Measurements from ENCODE around the gene TNFRSF11A.

Gene TNFRSF11A

GRCh38 chr18:62381373-62381772, 56.3 kb downstream of the TNFRSF11A start:
- DNase-seq (ENCODE audit: low read depth in 2 of 2), result no peak

GRCh38 chr18:62384068-62384467, 59.0 kb downstream of the TNFRSF11A start:
- no peak for DNase-seq (ENCODE audit: low read depth in 2 of 2)

- no peak for DNase-seq (ENCODE audit: low read depth in 2 of 2)
Observed at GRCh38 chr18:62384610-62385097, 59.5 kb downstream of the TNFRSF11A start.

DNA sequence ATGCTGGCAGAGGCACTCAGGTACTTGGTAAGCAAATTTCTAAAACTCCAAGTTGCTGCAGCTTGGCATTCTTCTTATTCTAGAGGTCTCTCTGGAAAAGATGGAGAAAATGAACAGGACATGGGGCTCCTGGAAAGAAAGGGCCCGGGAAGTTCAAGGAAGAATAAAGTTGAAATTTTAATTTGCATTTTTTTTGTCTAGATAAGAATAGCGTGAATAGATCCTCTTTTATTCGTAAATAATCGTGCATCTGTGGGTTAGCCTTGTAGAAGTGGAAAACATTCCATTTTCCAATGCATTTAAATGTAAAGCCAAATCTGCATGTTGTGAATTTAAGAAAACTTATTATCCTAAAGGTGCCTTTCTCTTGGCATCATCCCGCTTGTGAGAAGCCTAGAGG, 61.0 kb downstream of the TNFRSF11A start:
- no peak for DNase-seq (ENCODE audit: low read depth in 2 of 2)

- DNase-seq (ENCODE audit: low read depth in 2 of 2), result no peak
Observed at GRCh38 chr18:62386601-62387000, 61.5 kb downstream of the TNFRSF11A start.

GRCh38 chr18:62387257-62387656, 62.1 kb downstream of the TNFRSF11A start:
- DNase-seq (ENCODE audit: low read depth in 2 of 2), result no peak

DNA sequence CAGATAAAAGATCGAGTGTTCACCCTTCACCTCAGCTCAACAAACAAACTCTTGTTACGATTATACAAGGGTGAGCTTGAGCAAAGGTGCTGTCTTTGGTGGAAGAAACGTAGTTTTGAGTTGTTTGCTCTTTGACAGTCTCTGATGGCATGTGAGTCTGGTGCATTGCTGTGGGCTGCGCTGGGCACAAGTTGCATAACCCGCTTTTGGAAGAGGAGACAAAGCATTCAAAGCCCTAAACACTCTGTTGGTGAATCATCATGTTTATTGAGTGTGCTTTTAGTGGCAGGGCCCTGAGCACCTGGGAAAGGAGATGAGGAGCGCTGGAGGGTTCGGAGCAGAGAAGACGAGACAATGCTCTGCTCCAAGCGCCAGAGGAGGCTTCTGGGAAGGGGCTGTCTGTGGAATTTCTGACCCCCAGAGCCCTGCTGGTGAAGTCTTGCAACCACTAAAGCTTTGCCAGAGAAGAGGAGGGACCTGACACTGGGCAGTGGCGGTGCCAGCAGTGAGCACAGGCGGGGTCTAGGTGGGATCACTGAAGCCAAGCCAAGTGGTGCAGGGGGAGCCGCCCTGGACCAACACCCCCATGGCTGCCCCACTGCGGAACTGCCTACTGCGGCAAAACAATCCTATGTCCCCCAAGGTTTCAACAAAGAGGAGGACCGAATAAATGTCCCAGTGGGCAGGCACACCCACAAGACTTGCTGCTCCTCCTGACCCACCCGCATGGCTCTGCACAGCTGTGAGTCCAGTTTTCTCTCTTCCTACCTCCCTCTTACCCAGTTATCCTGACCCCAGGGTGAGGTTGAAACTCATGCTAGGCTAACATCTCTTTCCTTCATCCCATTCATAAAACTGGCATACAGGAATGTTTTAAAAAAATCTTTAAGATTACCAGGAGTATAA, 64.0 kb downstream of the TNFRSF11A start:
- no peak for DNase-seq (ENCODE audit: low read depth in 2 of 2)

GRCh38 chr18:62389761-62390481, 64.8 kb downstream of the TNFRSF11A start:
- DNase-seq (ENCODE audit: low read depth in 2 of 2), result no peak

DNA sequence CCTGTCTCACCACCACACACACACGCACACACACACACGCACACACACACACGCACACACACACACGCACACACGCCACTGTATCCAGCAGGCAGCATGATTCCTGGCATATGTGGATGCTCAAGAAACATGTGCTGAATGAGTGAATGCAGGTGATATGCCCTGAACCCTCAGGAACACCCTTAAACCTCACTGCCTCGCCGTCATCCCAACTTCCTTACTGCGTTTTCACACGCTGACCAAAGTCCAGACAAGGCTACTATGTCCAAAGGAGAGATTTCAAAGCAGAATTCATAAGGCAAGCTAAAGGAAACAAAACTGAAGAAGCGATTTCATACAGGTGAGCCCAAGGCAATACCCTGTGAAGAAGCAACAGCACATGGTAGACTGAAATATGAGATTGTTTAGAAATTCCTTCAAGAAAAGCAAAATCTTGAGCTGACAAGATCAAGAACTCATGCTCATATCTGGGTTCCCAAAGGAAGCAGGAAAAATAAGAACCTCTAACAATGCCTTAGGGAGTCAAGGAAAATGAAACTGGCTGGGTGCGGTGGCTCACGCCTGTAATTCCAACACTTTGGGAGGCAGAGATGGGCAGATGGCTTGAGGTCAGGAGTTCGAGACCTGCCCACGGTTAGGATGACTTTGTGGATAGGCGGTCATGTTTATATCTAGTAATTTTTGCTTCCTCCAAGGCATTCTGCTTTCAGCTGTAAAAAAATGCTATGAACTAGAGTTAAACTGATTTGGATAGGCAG, 69.1 kb downstream of the TNFRSF11A start:
- DNase-seq (ENCODE audit: low read depth in 2 of 2), result no peak

GRCh38 chr18:62396381-62396780, 71.3 kb downstream of the TNFRSF11A start:
- no peak for DNase-seq (ENCODE audit: low read depth in 2 of 2)

DNA sequence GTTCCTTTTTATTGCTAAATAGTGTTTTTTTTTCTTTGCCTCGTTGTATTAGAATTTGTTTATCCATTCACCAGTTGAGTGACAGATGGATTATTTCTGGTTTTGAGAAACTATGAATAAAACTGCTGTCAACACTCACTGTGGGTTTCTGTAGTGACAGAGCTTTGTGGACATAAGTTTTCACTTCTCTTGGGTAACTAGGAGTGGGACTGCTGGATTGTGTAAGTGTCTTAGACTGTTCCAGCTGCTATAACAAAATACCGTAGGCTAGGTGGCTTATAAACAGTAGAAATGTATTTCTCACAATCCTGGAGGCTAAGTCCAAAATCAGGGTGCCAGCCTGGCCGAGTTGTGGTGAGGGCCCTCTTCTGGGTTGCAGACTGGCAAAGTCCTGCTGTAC, 71.9 kb downstream of the TNFRSF11A start:
- DNase-seq (ENCODE audit: low read depth in 2 of 2), result no peak

- no peak for DNase-seq (ENCODE audit: low read depth in 2 of 2)
Observed at GRCh38 chr18:62398291-62398690, 73.2 kb downstream of the TNFRSF11A start.

DNA sequence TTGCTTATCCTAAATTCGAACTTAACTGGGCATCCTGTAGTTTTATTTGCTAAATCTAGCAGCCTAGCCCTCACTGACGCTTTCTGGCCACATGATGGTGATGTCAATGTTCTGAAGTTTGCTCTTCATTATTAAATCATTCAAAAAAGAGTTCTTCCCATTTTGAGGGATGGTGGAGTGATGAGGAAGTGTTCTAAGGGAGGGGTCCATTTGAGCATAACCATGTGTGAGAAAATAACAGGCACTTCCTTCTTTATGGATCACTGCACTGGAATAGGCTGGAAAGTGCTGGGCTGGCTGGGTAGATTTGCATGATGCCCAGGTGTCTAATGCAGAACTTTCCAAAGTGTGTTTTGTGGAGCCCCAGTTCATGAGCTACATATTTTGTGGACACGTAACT, 74.2 kb downstream of the TNFRSF11A start:
- no peak for DNase-seq (ENCODE audit: low read depth in 2 of 2)

- DNase-seq (ENCODE audit: low read depth in 2 of 2), result no peak
Observed at GRCh38 chr18:62399781-62400308, 74.7 kb downstream of the TNFRSF11A start.

DNA sequence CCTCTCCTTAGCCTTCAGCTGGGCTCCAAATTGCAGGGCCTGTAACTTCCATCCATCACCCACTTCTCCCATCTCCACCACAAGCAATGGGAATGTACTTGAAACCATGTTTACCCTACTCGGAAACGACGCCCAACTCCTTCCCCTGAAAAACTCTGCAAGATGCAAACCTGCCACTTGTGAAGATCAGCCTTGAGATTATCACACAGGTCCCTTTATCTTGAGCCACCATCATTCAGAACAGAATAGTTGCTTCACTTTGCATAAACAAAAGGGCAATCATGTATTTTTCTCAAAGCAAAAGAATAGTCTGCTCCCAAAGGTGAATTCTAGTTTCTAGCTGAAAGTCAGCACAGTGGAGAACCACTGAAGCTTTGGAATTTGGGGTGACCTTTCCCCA, 75.8 kb downstream of the TNFRSF11A start:
- DNase-seq (ENCODE audit: low read depth in 2 of 2), result no peak

DNA sequence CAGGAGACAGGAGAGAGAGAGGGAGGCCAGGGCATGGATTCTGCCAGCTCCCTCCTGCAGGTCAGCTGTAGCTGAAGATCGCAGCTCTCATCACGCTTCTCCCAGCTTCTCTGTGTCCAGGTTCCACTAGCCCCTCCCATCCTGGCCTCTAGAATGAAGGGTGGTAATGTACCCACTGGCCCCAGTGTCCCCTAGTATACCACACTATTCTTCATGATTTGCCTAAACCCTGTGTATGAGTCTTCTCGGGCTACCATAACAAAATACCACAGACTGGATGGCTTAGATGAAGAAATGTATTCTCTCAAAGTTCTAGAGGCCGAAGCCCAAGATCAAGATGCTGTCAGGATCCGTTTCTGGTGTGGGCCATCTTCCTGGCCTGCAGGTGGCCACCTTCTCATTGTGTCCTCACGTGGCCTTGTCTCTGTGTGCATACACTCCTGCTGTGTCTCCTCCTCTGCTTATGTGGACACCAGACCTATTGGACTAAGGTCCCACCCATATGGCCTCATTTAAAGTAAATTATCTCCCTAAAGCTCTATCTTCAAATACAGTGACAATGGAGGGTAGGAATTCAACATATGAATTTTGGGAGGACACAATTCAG, 77.3 kb downstream of the TNFRSF11A start:
- DNase-seq (ENCODE audit: low read depth in 2 of 2), result no peak

- DNase-seq (ENCODE audit: low read depth in 2 of 2), result no peak
Observed at GRCh38 chr18:62403120-62403519, 78.0 kb downstream of the TNFRSF11A start.

DNA sequence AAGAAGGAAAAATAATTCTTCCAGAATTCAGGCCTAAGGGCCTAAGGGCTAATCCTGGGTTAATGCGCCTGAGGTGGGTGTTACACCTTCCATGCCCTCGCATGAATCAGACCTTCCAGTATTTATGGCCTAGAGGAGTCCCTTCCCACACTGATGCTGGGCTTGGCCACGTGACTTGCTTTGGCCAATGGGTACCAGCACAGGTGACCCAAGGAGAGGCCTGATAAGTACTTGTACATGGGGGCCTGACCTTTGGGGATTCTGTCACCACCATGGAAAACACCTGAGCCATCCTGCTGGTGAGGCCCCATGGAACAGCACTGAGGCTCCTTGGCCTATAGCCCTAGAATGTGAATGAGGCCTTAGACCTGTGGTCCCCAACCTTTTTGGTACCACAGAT, 79.8 kb downstream of the TNFRSF11A start:
- no peak for DNase-seq (ENCODE audit: low read depth in 2 of 2)

DNA sequence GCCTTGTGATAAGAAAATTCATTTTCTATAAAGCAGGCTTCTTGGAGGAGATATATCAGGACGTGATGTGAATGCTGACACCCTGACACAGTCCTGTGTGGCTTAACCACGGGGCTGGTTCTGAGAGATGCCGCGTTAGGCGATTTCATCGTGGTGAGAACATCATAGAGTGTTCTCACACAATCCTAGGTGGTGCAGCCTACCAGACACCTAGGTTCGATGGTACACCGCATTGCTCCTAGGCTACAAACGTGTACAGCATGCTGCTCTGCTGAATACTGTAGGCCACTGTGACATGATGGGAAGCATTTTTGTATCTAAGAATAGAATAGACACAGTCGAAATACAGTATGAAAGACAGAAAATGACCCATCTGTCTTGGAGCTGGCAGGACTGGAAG, 82.5 kb downstream of the TNFRSF11A start:
- DNase-seq (ENCODE audit: low read depth in 2 of 2), result no peak

GRCh38 chr18:62409821-62410220, 84.7 kb downstream of the TNFRSF11A start:
- DNase-seq (ENCODE audit: low read depth in 2 of 2), result no peak

DNA sequence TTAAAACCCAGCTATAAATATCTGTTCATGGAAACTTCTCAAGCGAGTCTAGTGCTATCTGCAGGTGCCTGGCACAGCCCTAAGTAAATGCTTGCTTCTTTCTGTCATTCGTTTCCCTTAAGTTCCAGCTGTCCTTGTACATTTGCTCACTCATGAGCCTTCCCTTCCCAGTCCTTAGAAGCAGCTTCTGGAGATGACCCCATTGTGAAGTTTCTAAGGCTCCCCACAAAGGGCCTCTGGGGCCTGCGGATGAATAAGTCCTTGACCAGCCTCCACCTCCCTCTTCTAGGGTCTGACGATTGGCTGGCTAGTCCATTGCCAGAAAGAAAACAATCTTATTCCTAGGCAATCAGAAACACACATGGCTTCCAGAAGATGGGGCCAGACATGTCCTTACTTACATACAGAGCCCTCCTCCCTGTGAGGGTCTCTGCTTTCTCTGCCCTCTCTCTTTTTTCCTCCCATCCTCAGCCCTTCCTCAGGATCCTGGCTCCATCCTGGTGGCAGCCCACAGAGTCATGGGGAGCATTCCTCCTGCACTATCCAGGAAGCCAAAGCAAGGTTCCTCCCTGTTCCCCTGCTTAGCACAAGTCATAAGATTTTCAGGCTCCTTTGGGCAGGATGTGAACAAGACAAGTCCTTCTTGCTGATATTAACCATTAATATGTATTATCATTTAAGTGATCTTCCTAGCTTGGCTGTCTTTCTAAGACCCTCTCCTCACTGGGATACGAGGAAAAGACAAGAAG, 87.3 kb downstream of the TNFRSF11A start:
- DNase-seq (ENCODE audit: low read depth in 2 of 2), result no peak

Data from stimulated activated CD8-positive, alpha-beta memory T cell treated with anti-CD3 and anti-CD28 coated beads, Interleukin-15, amount 100 ng/mL, for 4 hours (primary cell).